Tibial artery (tissue), 4 donors: ENCODE results near the gene ACVR1.

Source experiments
- DNase-seq, 2 donors: peaks; one replicate each; pipeline ENCODE4 v3.0.0-alpha.2; 2019
- H3K27ac ChIP-seq, 2 donors: fragments of 200-600 bp; sonication (generic) in 1 of 2; 1 replicate in 1 of 2; 2 replicates in 1 of 2; pipeline ENCODE4 v1.5.1; 2018 to 2019; ENCODE audit warnings: mild to moderate bottlenecking in 1 of 2
- H3K27me3 ChIP-seq, 2 donors: fragments of 200-600 bp; sonication (generic) in 1 of 2; one replicate each; pipeline versions ENCODE4 v1.5.1 to v1.6.0; 2016 to 2019
- H3K36me3 ChIP-seq, 3 donors: fragments of 200-600 bp; sonication (generic) in 2 of 3; one replicate each; pipeline ENCODE4 v1.5.1; 2016 to 2019; ENCODE audit warnings: mild to moderate bottlenecking in 2 of 3
- H3K4me1 ChIP-seq, 4 donors: fragments of 200-600 bp; sonication (generic) in 2 of 4; 1 replicate in 3 of 4; 2 replicates in 1 of 4; pipeline ENCODE4 v1.5.1; 2016 to 2019
- H3K4me3 ChIP-seq, 2 donors: fragments of 200-600 bp; sonication (generic) in 1 of 2; 1 replicate in 1 of 2; 2 replicates in 1 of 2; pipeline ENCODE4 v1.5.1; 2018 to 2019; ENCODE audit warnings: mild to moderate bottlenecking in 2 of 2
- H3K9me3 ChIP-seq, 3 donors: fragments of 200-600 bp; sonication (generic) in 1 of 3; one replicate each; pipeline ENCODE4 v1.5.1; 2016 to 2019
- CTCF ChIP-seq, 2 experiments: fragments of 200-600 bp in 1 of 2; fragments of 450-650 bp in 1 of 2; IDR thresholded peaks; one replicate each; pipeline ENCODE4 v1.5.1; 2017 to 2019; ENCODE audit warnings: antibody characterized with exemption in 2 of 2, mild to moderate bottlenecking in 1 of 2, moderate library complexity in 1 of 2
- intact Hi-C: fragments of 100-400 bp; cut with DNase I; formaldehyde crosslinking; loops from one replicate; pipeline ENCODE4 v1.15.0; 2023; ENCODE audit warnings: low total_unique reads

The ACVR1 gene

GRCh38 chr2:157808421-157808820 is 67.7 kb downstream of the ACVR1 start:
- no peak for TF ChIP-seq CTCF (IDR thresholded peaks at IDR 0.05)

GRCh38 chr2:157806426-157807077 is 69.6 kb downstream of the ACVR1 start:
- intact Hi-C loops = no loop called here
- H3K4me3 ChIP-seq = no peak overlapping the region
- H3K27ac ChIP-seq = no peak overlapping the region
- no peak for TF ChIP-seq CTCF (IDR thresholded peaks at IDR 0.05)
- H3K4me1 ChIP-seq = peaks cover 0 to 30% (median 14%) of the 10 kb centered on the region in 4 donors
- no peaks in the 10 kb centered on the region for H3K9me3 ChIP-seq
- DNase-seq = no peak
- no peaks in the 10 kb centered on the region for H3K27me3 ChIP-seq
- peaks cover 0 to 5% (median 0%) of the 10 kb centered on the region in 3 donors for H3K36me3 ChIP-seq

More at GRCh38 chr2:157808421-157808820, 67.7 kb downstream of the ACVR1 start:
- Histone ChIP-seq H3K36me3 (peaks cover 0 to 5% (median 0%) of the 10 kb centered on the region in 3 donors), H3K4me3 (no peak overlapping the region), H3K27me3 (no peaks in the 10 kb centered on the region), H3K4me1 (peaks cover 0 to 25% (median 11%) of the 10 kb centered on the region in 4 donors), H3K27ac (no peak overlapping the region), H3K9me3 (no peaks in the 10 kb centered on the region)
- DNase-seq = no peak
- intact Hi-C loops = no loop called here

- no peak for TF ChIP-seq CTCF (IDR thresholded peaks at IDR 0.05)
- Histone ChIP-seq H3K4me1 (peaks cover 0 to 30% (median 14%) of the 10 kb centered on the region in 4 donors), H3K4me3 (no peak overlapping the region), H3K27ac (no peak overlapping the region), H3K36me3 (peaks cover 0 to 5% (median 0%) of the 10 kb centered on the region in 3 donors), H3K27me3 (no peaks in the 10 kb centered on the region), H3K9me3 (no peaks in the 10 kb centered on the region)
- DNase-seq = no peak
- intact Hi-C loops = no loop called here
These were observed 70.6 kb downstream of the ACVR1 start for GRCh38 chr2:157805519-157805918.

GRCh38 chr2:157804355-157804754 is 71.8 kb downstream of the ACVR1 start:
- intact Hi-C loops = no loop called here
- Histone ChIP-seq H3K4me3 (no peak overlapping the region), H3K4me1 (peaks cover 0 to 19% (median 10%) of the 10 kb centered on the region in 4 donors), H3K27me3 (no peaks in the 10 kb centered on the region), H3K36me3 (peaks cover 0 to 5% (median 0%) of the 10 kb centered on the region in 3 donors), H3K27ac (no peak overlapping the region), H3K9me3 (no peaks in the 10 kb centered on the region)
- DNase-seq = no peak
- TF ChIP-seq CTCF (IDR thresholded peaks at IDR 0.05) = no peak

GRCh38 chr2:157803952-157804351 is 72.2 kb downstream of the ACVR1 start:
- DNase-seq = no peak
- Histone ChIP-seq H3K27me3 (no peaks in the 10 kb centered on the region), H3K27ac (no peak overlapping the region), H3K4me3 (no peak overlapping the region), H3K9me3 (no peaks in the 10 kb centered on the region), H3K36me3 (peaks cover 0 to 6% (median 2%) of the 10 kb centered on the region in 3 donors), H3K4me1 (peaks cover 0 to 15% (median 8%) of the 10 kb centered on the region in 4 donors)
- intact Hi-C loops = no loop called here
- TF ChIP-seq CTCF (IDR thresholded peaks at IDR 0.05) = no peak
